HEK293 (cell line): Measurements from ENCODE around the gene PAX3.

ENCODE experiments used
- CTCF ChIP-seq: fragments of 450-650 bp; formaldehyde crosslinking; IDR thresholded peaks from 2 replicates; pipeline ENCODE4 v1.5.1; 2016; ENCODE audit warnings: missing biosample characterization, missing genetic modification characterization
- EGR2 ChIP-seq: fragments of 450-650 bp; formaldehyde crosslinking; IDR thresholded peaks from 2 replicates; pipeline ENCODE4 v1.5.1; 2016; ENCODE audit warnings: low read depth, missing biosample characterization, missing genetic modification characterization
- KLF1 ChIP-seq: fragments of 450-650 bp; formaldehyde crosslinking; IDR thresholded peaks from 2 replicates; pipeline ENCODE4 v1.5.1; 2016; ENCODE audit warnings: missing biosample characterization, missing genetic modification characterization
- KLF16 ChIP-seq: fragments of 450-650 bp; formaldehyde crosslinking; IDR thresholded peaks from 2 replicates; pipeline ENCODE4 v1.5.1; 2017; ENCODE audit warnings: missing biosample characterization, missing genetic modification characterization
- PRDM10 ChIP-seq: fragments of 450-650 bp; formaldehyde crosslinking; IDR thresholded peaks from 2 replicates; pipeline ENCODE4 v1.5.1; 2016; ENCODE audit warnings: missing biosample characterization, missing genetic modification characterization
- REST ChIP-seq: fragments of 450-650 bp; formaldehyde crosslinking; IDR thresholded peaks from 2 replicates; pipeline ENCODE4 v1.5.1; 2016; ENCODE audit warnings: missing biosample characterization, missing genetic modification characterization
- ZBTB11 ChIP-seq: fragments of 450-650 bp; formaldehyde crosslinking; conservative IDR thresholded peaks from 2 replicates; pipeline ENCODE4 v1.5.1; 2016; ENCODE audit warnings: low read depth, missing biosample characterization, missing genetic modification characterization
- ZNF146 ChIP-seq: fragments of 450-650 bp; formaldehyde crosslinking; IDR thresholded peaks from 2 replicates; pipeline ENCODE4 v1.5.1; 2016; ENCODE audit warnings: missing biosample characterization, missing genetic modification characterization
- ZNF211 ChIP-seq: fragments of 450-650 bp; formaldehyde crosslinking; IDR thresholded peaks from 2 replicates; pipeline ENCODE4 v1.5.1; 2016; ENCODE audit warnings: low read depth, missing biosample characterization, missing genetic modification characterization
- ZNF274 ChIP-seq, 2 experiments: fragments of 200-500 bp in 1 of 2; fragments of 450-650 bp in 1 of 2; sonication (Bioruptor generic) in 1 of 2; formaldehyde crosslinking in 1 of 2; IDR thresholded peaks; 2 replicates each; pipeline versions ENCODE4 v1.5.1 to v1.6.1; 2014 to 2016; ENCODE audit warnings: borderline replicate concordance in 1 of 2, inconsistent platforms in 1 of 2, low read length in 1 of 2, missing biosample characterization in 1 of 2, missing genetic modification characterization in 1 of 2
- ZNF645 ChIP-seq: fragments of 450-650 bp; formaldehyde crosslinking; IDR thresholded peaks from 2 replicates; pipeline ENCODE4; 2016; ENCODE audit warnings: missing biosample characterization, missing genetic modification characterization
- ZNF670 ChIP-seq: fragments of 450-650 bp; formaldehyde crosslinking; IDR thresholded peaks from 2 replicates; pipeline ENCODE4 v1.5.1; 2016; ENCODE audit warnings: missing biosample characterization, missing genetic modification characterization, low read depth
- ZSCAN18 ChIP-seq: fragments of 450-650 bp; formaldehyde crosslinking; IDR thresholded peaks from 2 replicates; pipeline ENCODE4 v1.5.1; 2016; ENCODE audit warnings: missing biosample characterization, missing genetic modification characterization

- TF ChIP-seq EGR2 (tag by site-specific recombination) (no peak), ZNF645 (tag by site-specific recombination) (no peak), CTCF (tag by site-specific recombination) (no peak), ZSCAN18 (tag by site-specific recombination) (no peak), KLF1 (tag by site-specific recombination) (no peak), KLF16 (tag by site-specific recombination) (no peak), PRDM10 (tag by site-specific recombination) (no peak), ZNF211 (tag by site-specific recombination) (no peak), ZNF146 (tag by site-specific recombination) (no peak), ZBTB11 (no peak), REST (tag by site-specific recombination) (no peak), ZNF274 (IDR thresholded peaks at IDR 0.05; ENCODE audit: low read length) (no peak), ZNF274 (tag by site-specific recombination; IDR thresholded peaks at IDR 0.05; ENCODE audit: borderline replicate concordance) (no peak), ZNF670 (no peak)
Observed at GRCh38 chr2:222299906-222300725, 1.3 kb upstream of the PAX3 start.
